PFSK-1 (cell line): ENCODE results near the gene SNAI1.

Experiments
- FOXP2 ChIP-seq: optimal IDR thresholded peaks from 2 replicates; pipeline ENCODE3; 2011; ENCODE audit warnings: borderline replicate concordance, control low read depth, inconsistent platforms; ENCODE audit not compliant: insufficient read depth; ENCODE audit errors: extremely low read length, extremely low read depth
- POLR2AphosphoS5 ChIP-seq: IDR thresholded peaks from 2 replicates; pipeline ENCODE4 v1.6.1; 2012; ENCODE audit warnings: low read depth, mild to moderate bottlenecking, control low read depth, low read length, moderate library complexity
- REST ChIP-seq, 2 experiments: IDR thresholded peaks; 2 replicates each; pipeline versions ENCODE4 v1.6.1 to v1.8.0; 2011 to 2012; ENCODE audit warnings: low read depth in 2 of 2, low read length in 2 of 2, control low read depth in 1 of 2, inconsistent platforms in 1 of 2, mild to moderate bottlenecking in 1 of 2, moderate library complexity in 1 of 2; ENCODE audit not compliant: insufficient read depth in 1 of 2
- SIN3A ChIP-seq: IDR thresholded peaks from 2 replicates; pipeline ENCODE4 v1.6.1; 2012; ENCODE audit warnings: mild to moderate bottlenecking, low read length, moderate library complexity, borderline replicate concordance; ENCODE audit not compliant: insufficient read depth
- TAF1 ChIP-seq: IDR thresholded peaks from 2 replicates; pipeline ENCODE4 v1.6.1; 2012; ENCODE audit warnings: low read length, control low read depth, borderline replicate concordance; ENCODE audit not compliant: insufficient read depth

SNAI1 gene

GRCh38 chr20:49938173-49939163 lies 44.3 kb upstream of the SNAI1 start:
- TF ChIP-seq POLR2AphosphoS5 (no peak), REST (IDR thresholded peaks at IDR 0.05; ENCODE audit: insufficient read depth in 1 of 2, low read depth in 2 of 2, low read length in 2 of 2) (no peak), TAF1 (no peak), SIN3A (no peak), FOXP2 (no peak)

- no peak for TF ChIP-seq REST (IDR thresholded peaks at IDR 0.05; ENCODE audit: insufficient read depth in 1 of 2, low read depth in 2 of 2, low read length in 2 of 2)
- no peak for TF ChIP-seq FOXP2
- TF ChIP-seq POLR2AphosphoS5, result no peak
- no peak for TF ChIP-seq SIN3A
Measured at GRCh38 chr20:49941456-49941855, 41.3 kb upstream of the SNAI1 start.

DNA sequence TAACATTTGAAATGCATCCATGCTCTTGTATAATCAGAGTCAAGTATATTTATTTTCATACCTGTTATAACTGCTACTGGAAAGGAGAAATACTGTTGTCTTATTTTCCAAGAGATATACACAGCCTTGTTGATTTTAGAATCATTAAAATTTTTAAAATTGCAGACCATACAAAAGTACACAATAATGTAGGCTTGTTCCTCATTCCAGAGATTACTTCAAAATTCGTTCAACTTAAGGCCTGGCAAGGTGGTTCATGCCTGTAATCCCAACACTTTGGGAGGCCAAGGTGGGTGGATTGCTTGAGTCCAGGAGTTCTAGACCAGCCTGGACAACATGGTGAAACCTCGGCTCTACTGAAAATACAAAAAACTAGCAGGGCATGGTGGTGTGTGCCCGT lies 40.5 kb upstream of the SNAI1 start:
- TF ChIP-seq REST (IDR thresholded peaks at IDR 0.05; ENCODE audit: insufficient read depth in 1 of 2, low read depth in 2 of 2, low read length in 2 of 2) (no peak), SIN3A (no peak), FOXP2 (no peak), TAF1 (no peak), POLR2AphosphoS5 (no peak)

DNA sequence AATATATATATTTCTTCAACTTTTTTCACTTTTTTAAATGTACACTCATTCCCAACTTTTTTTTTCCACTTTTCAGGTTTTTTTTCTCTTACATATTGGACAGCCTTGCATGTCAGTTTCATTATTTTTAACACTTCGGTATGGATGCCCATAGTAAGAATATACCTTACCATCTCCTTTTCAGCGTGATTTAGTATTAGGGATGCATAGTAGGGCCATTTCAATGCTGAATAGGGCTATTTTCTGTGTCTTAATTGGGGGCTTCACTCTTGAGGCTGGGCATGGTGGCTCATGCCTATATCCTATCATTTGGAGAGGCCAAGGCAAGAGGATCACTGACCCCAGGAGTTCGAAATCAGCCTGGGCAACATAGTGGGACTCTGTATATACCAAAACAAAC lies 39.8 kb upstream of the SNAI1 start:
- TF ChIP-seq FOXP2 (no peak), REST (IDR thresholded peaks at IDR 0.05; ENCODE audit: insufficient read depth in 1 of 2, low read depth in 2 of 2, low read length in 2 of 2) (no peak), POLR2AphosphoS5 (no peak), TAF1 (no peak), SIN3A (no peak)

DNA sequence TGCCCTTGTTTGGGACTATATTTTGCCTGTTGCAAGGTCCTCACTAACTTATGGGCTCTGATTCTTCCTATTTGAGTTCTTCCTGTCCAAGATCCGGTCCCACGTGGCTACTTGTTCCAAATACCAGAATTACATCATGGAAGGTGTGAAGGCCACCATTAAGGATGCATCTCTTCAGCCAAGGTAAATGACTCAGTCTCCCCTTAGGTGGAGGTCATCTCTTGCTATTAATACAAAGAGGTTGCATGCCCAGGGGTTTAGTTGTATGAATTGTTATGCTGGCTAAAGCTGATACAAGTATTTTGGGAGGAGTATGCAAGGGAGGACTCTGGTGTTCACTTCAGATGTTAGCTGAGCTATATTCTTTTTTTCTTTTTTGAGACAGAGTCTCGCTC lies 37.5 kb upstream of the SNAI1 start:
- TF ChIP-seq TAF1 (no peak), REST (IDR thresholded peaks at IDR 0.05; ENCODE audit: insufficient read depth in 1 of 2, low read depth in 2 of 2, low read length in 2 of 2) (no peak), SIN3A (no peak), POLR2AphosphoS5 (no peak), FOXP2 (no peak)
